Brain microvascular endothelial cell (primary cell): ENCODE data around the gene ZNF621.

Experiments
- DNase-seq: peaks from one replicate; pipeline ENCODE4 v3.0.0-alpha.2; 2020
- H3K27ac ChIP-seq: fragments of 250-450 bp; sonication (Bioruptor Pico); 2 replicates; pipeline ENCODE4 v1.5.1; 2020; ENCODE audit warnings: mild to moderate bottlenecking, moderate library complexity
- H3K27me3 ChIP-seq: fragments of 250-450 bp; sonication (Bioruptor Pico); replicated peaks from 2 replicates; pipeline ENCODE4 v1.5.1; 2020; ENCODE audit warnings: mild to moderate bottlenecking
- H3K36me3 ChIP-seq: fragments of 250-450 bp; sonication (Bioruptor Pico); replicated peaks from 2 replicates; pipeline ENCODE4 v1.5.1; 2020; ENCODE audit warnings: mild to moderate bottlenecking
- H3K4me3 ChIP-seq: 2 replicates; pipeline ENCODE4 v1.5.1; 2011; ENCODE audit warnings: low read depth, mild to moderate bottlenecking, control low read depth, low read length, moderate library complexity
- CTCF ChIP-seq: IDR thresholded peaks from 2 replicates; pipeline ENCODE4 v1.5.1; 2011; ENCODE audit warnings: low read depth, mild to moderate bottlenecking, moderate library complexity, low read length, control low read depth, inconsistent platforms; ENCODE audit errors: missing control alignments
- in situ Hi-C: cut with HindIII; loops from 2 replicates; pipeline ENCODE4 v1.10.0; 2017; ENCODE audit warnings: low sequenced_read_pairs, low pct_ligation_motif_present

The ZNF621 gene

GRCh38 chr3:40505599-40506462 lies 18.9 kb upstream of the ZNF621 start, which contains the start of gene ZNF620:
TSS of gene ZNF620 (plus strand) at chr3:40506039. CDS start at chr3:40506353, 314 bp downstream.
- in situ Hi-C loops = no loop called here
- no peaks in the 10 kb centered on the region for H3K27me3 ChIP-seq
- peak within 1 kb of the TSS; percentile 95 for H3K27ac ChIP-seq
- peak within 1 kb of the TSS; percentile 71 for H3K4me3 ChIP-seq
- peak; percentile 38 for DNase-seq
- TF ChIP-seq CTCF = peak; percentile 57
- H3K36me3 ChIP-seq = no peaks in the 10 kb centered on the region

GRCh38 chr3:40511031-40511718 lies 13.6 kb upstream of the ZNF621 start:
- Histone ChIP-seq H3K36me3 (no peaks in the 10 kb centered on the region), H3K4me3 (no peak overlapping the region), H3K27ac (no peak overlapping the region), H3K27me3 (no peaks in the 10 kb centered on the region)
- in situ Hi-C loops = no loop called here
- no peak for DNase-seq
- TF ChIP-seq CTCF = no peak

GRCh38 chr3:40516201-40516600 lies 8.6 kb upstream of the ZNF621 start:
- Histone ChIP-seq H3K27me3 (no peaks in the 10 kb centered on the region), H3K36me3 (no peaks in the 10 kb centered on the region), H3K27ac (peak overlapping the region; percentile 66), H3K4me3 (no peak overlapping the region)
- in situ Hi-C loops = no loop called here
- TF ChIP-seq CTCF = no peak
- peak; percentile 64 for DNase-seq

GRCh38 chr3:40518067-40518466 lies 6.7 kb upstream of the ZNF621 start:
- H3K27me3 ChIP-seq = no peaks in the 10 kb centered on the region
- H3K4me3 ChIP-seq = no peak overlapping the region
- H3K36me3 ChIP-seq = no peaks in the 10 kb centered on the region
- no peak overlapping the region for H3K27ac ChIP-seq
- TF ChIP-seq CTCF = no peak
- DNase-seq = no peak
- in situ Hi-C loops = no loop called here

- Histone ChIP-seq H3K27ac (no peak overlapping the region), H3K36me3 (no peaks in the 10 kb centered on the region), H3K27me3 (no peaks in the 10 kb centered on the region), H3K4me3 (no peak overlapping the region)
- DNase-seq = no peak
- in situ Hi-C loops = no loop called here
- TF ChIP-seq CTCF = no peak
Observed at GRCh38 chr3:40518848-40519247, 5.9 kb upstream of the ZNF621 start.
